Spinal cord (tissue), 10 donors: ENCODE results near the gene SSR3. TPM values are rescaled to one million over a fixed set of nuclear protein-coding genes. Genes with fewer than 3 reads are reported as not detected.

Experiments used
- DNase-seq, 6 donors: peaks; one replicate each; pipeline versions ENCODE4 v3.0.0 to v3.0.0-alpha.2; 2013 to 2015; ENCODE audit warnings: low spot score in 6 of 6, low read depth in 4 of 6
- H3K27ac ChIP-seq: one replicate; pipeline ENCODE4 v1.5.1; 2013; ENCODE audit warnings: low read depth, low read length, control low read depth
- H3K27me3 ChIP-seq: one replicate; pipeline ENCODE4 v1.6.1; 2013; ENCODE audit warnings: low read length; ENCODE audit not compliant: control insufficient read depth, insufficient read depth
- H3K36me3 ChIP-seq: one replicate; pipeline ENCODE4 v1.6.1; 2013; ENCODE audit warnings: low read length; ENCODE audit not compliant: control insufficient read depth, insufficient read depth
- H3K4me1 ChIP-seq: one replicate; pipeline ENCODE4 v1.6.1; 2013; ENCODE audit warnings: low read length; ENCODE audit not compliant: control insufficient read depth, insufficient read depth
- H3K4me3 ChIP-seq: one replicate; pipeline ENCODE4 v1.5.1; 2013; ENCODE audit warnings: low read depth, low read length, control low read depth
- H3K9me3 ChIP-seq: one replicate; pipeline ENCODE4 v1.6.1; 2013; ENCODE audit warnings: low read length; ENCODE audit not compliant: control insufficient read depth, insufficient read depth
- WGBS: methylation state at CpG from one replicate; pipeline ENCODE4 v1.1.5; 2013; ENCODE audit warnings: missing lambda C conversion rate; ENCODE audit not compliant: insufficient coverage; 5-methylcytosine and 5-hydroxymethylcytosine counted together
- polyA plus RNA-seq, 2 donors: library from polyadenylated mRNA; unstranded; fragments of 120-200 nt; gene quantifications; one replicate each; pipeline ENCODE4 v1.2.1, GENCODE V29; 2013; ENCODE audit not compliant: insufficient read length in 2 of 2
- total RNA-seq, 2 donors: library from RNA; depleted of rRNA in 1 of 2; stranded (reverse); fragments of 120-200 nt in 1 of 2; fragments of >200 nt in 1 of 2; gene quantifications; one replicate each; pipeline versions ENCODE4 v1.2.3 to v1.2.4, GENCODE V29; 2013 to 2014
- donor health status: healthy.

SSR3 gene
- total and polyA plus RNA-seq, 4 donors, result 77.8 to 129 (median 97.0) TPM

DNA sequence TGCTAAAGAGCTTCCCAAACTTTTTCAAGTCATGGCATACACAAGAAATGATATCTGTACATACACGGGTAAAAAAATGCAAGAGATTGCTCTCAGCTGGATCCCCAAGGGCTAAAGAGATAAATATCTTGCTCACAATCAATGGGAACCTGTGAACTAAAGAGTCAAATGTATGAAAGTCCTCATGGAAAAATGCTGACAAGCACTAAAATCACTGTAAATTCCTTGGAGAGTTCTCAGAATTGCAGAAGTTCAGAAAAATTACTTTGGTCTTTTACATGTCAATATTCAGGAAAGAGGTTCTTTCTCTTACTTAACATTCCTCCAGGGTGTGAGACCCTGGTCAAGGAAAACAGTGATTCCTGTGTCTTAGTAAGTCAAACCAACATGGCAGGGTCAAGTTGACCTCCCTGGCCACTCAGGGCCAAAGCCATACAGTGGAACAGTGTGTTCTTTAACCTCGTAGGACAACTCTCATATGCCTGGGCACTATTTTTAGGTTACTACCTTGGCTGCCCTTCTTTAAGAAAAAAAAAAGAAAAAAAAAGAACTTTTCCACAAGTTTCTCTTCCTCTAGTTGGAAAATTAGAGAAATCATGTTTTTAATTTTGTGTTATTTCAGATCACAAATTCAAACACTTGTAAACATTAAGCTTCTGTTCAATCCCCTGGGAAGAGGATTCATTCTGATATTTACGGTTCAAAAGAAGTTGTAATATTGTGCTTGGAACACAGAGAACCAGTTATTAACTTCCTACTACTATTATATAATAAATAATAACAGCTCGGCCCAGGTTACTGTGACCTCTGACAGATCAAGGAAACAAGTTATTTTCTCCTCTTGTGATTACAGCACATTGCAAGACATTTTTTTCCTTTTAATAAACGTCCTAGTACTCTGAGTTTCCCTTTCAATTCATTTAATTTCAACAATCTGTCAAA lies 12.5 kb downstream of the SSR3 start:
- H3K27ac ChIP-seq, result no peak overlapping the region
- DNase-seq, result no peak
- H3K9me3 ChIP-seq, result no peaks in the 10 kb centered on the region
- no peaks in the 10 kb centered on the region for H3K36me3 ChIP-seq
- H3K4me1 ChIP-seq, result no peaks in the 10 kb centered on the region
- WGBS, result 86% methylated on average over 1 of the region's 5 CpGs
- H3K27me3 ChIP-seq, result no peaks in the 10 kb centered on the region
- no peak overlapping the region for H3K4me3 ChIP-seq

DNA sequence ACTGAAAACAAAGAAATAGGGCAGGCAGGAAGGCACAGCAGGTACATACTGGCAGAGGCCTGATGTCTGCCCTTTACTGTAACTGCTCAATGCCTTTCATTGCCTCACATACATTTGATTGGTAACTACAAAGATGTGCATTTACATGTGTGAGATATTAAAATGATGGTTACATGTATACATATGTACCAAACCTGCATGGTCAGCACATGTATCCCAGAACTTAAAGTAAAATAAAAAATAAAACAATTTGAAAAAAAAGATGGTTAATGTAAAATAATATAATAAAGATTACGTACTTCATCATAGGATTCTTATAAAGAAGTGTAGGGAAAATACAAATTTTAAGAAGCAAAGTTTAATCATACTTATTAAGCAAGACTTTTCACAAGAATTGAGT lies 15.1 kb downstream of the SSR3 start:
- Histone ChIP-seq H3K9me3 (no peaks in the 10 kb centered on the region), H3K4me1 (no peaks in the 10 kb centered on the region), H3K27ac (no peak overlapping the region), H3K27me3 (no peaks in the 10 kb centered on the region), H3K36me3 (no peaks in the 10 kb centered on the region), H3K4me3 (no peak overlapping the region)
- no peak for DNase-seq
- no CpG with 5 or more reads among the region's 1 CpG for WGBS

DNA sequence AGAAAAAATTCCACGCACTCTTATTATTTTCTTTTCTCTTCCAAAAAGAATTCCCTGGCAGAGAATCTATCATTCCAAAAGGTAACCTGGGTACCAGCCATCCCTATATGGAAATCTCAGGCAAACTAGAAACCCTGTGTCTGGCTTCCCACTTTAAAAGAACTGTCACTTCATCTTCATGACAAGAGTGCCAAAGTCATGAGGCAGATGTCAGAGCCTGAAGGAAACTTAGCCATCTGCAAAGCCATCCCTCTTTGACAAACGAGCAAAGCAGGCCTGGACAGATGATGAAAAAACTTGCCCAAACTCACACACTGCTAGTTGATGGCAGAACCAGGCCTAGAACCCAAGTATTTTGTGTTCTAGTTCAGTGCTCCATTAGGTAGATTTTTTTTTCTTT lies 15.9 kb downstream of the SSR3 start:
- Histone ChIP-seq H3K36me3 (no peaks in the 10 kb centered on the region), H3K27me3 (no peaks in the 10 kb centered on the region), H3K4me3 (no peak overlapping the region), H3K9me3 (no peaks in the 10 kb centered on the region), H3K27ac (no peak overlapping the region), H3K4me1 (peaks cover 5% of the 10 kb centered on the region)
- DNase-seq, result peak in 1 of 6 donors; percentile 15
- 100% methylated on average over 1 of the region's 2 CpGs for WGBS

DNA sequence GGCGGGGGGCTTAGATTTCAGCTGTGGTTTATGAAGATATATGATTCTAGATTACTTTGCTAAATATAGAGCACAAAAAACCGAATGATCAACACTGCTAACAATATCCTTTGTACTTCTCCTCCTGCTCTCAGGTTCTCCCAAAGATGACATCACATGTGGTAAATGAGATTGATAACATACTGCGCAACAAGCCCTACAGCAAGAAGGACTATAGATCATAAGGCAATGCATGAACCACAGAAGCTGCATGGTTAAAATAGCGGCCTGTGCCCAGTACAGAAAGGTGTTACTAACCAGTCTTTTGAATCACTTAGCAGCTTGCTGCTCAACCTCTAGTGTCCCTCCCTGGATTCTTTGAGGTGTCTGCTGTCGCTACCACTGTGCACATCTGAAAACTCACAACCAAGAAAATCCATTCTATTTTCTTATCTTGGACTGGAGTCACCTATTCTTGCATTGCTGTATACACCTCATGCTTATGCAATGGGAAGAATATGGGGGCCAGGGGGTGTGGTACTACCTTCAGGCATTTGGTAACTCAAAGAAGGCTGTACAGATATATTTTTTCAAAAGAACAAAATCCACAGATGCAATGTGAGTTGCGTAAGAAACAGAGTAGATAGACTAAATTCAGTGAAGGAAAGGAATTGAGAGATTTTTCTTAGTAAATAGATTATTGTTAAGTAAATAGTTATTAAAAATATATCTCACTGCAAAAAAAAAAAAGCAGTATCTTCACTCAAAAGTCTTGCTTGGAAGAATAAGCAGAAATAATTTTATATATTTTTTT lies 18.2 kb downstream of the SSR3 start:
- no peak overlapping the region for H3K4me3 ChIP-seq
- H3K4me1 ChIP-seq, result peaks cover 5% of the 10 kb centered on the region
- DNase-seq, result peak in 1 of 6 donors; percentile 35
- WGBS, result 93% methylated on average over 3 of the region's 6 CpGs
- no peak overlapping the region for H3K27ac ChIP-seq
- no peaks in the 10 kb centered on the region for H3K36me3 ChIP-seq
- H3K9me3 ChIP-seq, result no peaks in the 10 kb centered on the region
- H3K27me3 ChIP-seq, result no peaks in the 10 kb centered on the region

DNA sequence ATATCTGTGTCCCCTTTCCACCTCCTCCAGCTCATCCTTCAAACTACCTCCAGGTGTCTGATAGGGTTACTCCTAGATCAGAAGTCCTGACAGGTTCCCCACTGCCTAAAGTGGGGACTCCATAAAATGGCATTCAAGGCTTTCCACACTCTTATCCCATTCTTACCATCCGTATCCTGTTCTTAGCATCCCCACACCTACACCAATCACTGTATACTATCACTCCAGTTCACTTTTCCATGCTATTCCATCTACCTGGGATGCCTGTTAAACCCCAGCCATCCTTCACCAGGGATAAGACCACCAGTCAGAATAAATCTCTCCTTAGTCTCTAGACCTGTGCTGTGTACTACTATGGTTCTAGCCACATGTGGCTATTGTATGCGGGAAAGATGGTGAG lies 19.1 kb downstream of the SSR3 start:
- no peaks in the 10 kb centered on the region for H3K27me3 ChIP-seq
- H3K4me3 ChIP-seq, result no peak overlapping the region
- DNase-seq, result no peak
- H3K4me1 ChIP-seq, result peaks cover 5% of the 10 kb centered on the region
- no peaks in the 10 kb centered on the region for H3K9me3 ChIP-seq
- 100% methylated on average over 1 of the region's 2 CpGs for WGBS
- H3K36me3 ChIP-seq, result no peaks in the 10 kb centered on the region
- H3K27ac ChIP-seq, result peak overlapping the region; percentile 50

DNA sequence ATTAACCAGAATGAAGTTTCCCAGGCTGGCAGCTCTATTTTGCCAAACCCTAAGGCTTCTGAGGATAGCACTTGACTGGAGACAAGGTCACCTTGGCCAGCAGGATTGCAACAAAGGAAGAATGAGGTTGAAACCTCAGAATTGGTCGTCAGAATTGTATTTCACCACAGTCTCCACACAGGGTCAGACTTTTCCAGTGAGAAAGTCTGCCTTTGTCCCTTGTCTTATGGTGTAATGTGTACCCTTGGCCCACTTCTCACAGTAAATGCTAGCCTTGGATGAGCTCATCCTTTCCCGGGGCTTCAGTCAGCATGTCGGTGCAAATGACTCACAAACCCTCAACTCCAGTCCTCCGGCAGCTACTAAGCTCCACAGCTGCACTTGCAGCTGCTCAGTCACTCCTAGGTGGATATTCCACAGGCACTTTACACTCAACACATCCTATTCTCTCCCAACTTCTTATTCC lies 19.7 kb downstream of the SSR3 start:
- WGBS, result 24% methylated on average over 3 of the region's 4 CpGs
- Histone ChIP-seq H3K9me3 (no peaks in the 10 kb centered on the region), H3K27me3 (no peaks in the 10 kb centered on the region), H3K27ac (peak overlapping the region; percentile 50), H3K4me3 (no peak overlapping the region), H3K36me3 (no peaks in the 10 kb centered on the region), H3K4me1 (peaks cover 5% of the 10 kb centered on the region)
- peak in 5 of 6 donors; percentile 32 to 78 (median 48) for DNase-seq

DNA sequence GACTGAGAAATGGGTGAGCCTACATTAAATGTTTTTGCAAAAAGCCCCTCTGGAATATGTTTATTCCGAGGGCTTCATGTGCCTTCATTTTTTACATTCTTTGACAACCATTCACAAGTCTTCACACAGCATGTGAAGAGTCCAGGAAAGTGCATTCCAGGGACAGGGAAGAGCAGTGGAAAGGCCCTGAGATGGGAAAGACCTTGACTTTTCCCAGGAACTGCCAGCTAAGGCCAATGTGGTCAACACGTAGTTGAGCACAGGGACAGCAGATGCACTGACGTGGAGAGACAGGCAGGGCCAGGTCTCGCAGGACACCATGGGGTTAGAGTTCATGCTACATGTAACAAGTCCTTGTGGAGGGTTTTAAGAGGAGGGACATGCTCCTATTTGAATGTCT lies 21.7 kb downstream of the SSR3 start:
- H3K27ac ChIP-seq, result no peak overlapping the region

DNA sequence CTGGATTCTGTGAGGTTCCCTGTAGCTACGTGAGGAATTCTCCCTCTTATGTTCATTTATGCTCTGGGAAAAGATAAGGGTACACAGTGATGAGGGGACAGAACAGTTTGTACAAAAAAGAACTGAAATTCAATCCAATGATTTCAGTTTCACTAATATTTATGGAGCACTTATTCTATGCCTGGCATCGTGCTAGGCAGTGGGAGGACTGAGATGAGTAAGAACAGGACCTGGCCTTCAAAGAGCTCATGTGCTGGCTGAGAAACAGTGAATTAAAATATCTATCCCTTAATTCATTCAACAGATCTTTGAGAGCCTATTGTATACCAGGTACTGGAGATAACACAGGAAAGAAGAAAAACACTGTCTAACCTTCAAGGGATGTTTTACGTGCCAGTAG lies 22.2 kb downstream of the SSR3 start:
- no CpG with 5 or more reads among the region's 3 CpGs for WGBS

More for the DNA sequence above, 21.7 kb downstream of the SSR3 start:
- WGBS, result 86% methylated on average over 3 of the region's 4 CpGs
- Histone ChIP-seq H3K27me3 (no peaks in the 10 kb centered on the region), H3K4me3 (no peak overlapping the region), H3K9me3 (no peaks in the 10 kb centered on the region), H3K4me1 (peaks cover 5% of the 10 kb centered on the region), H3K36me3 (no peaks in the 10 kb centered on the region)
- DNase-seq, result no peak

DNA sequence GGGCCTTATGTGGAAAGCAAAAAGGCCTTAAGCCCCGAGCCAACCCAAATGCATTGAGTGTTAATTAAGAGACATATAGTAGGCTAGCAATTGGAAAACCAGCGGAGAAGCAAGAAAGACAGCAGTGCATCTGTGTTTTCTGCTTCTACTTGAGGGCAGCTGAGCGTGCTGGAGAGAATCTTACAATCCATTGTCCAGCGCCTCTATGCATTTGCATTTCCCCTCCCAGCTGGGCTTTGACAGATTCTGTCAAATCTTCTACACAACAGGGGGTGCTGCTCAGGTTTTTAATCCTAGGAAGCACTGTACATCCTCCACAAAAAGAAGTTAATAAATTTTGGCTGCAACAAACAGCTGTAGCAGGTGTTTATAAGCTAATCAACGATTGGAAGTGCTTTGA lies 23.9 kb downstream of the SSR3 start:
- no peak overlapping the region for H3K27ac ChIP-seq
- no peaks in the 10 kb centered on the region for H3K27me3 ChIP-seq
- 64% methylated on average over 5 of the region's 5 CpGs for WGBS
- H3K36me3 ChIP-seq, result no peaks in the 10 kb centered on the region
- no peaks in the 10 kb centered on the region for H3K9me3 ChIP-seq
- no peak overlapping the region for H3K4me3 ChIP-seq
- H3K4me1 ChIP-seq, result peaks cover 5% of the 10 kb centered on the region
- no peak for DNase-seq

More for the DNA sequence above, 22.2 kb downstream of the SSR3 start:
- Histone ChIP-seq H3K4me3 (no peak overlapping the region), H3K27me3 (no peaks in the 10 kb centered on the region), H3K27ac (no peak overlapping the region), H3K9me3 (no peaks in the 10 kb centered on the region), H3K4me1 (peaks cover 5% of the 10 kb centered on the region), H3K36me3 (no peaks in the 10 kb centered on the region)
- DNase-seq, result no peak
